ENCODE results near the gene RIPOR2. TPM values are rescaled to one million over a fixed set of nuclear protein-coding genes. Genes with fewer than 3 reads are reported as not detected.
"Not testable (repeated sequence)": the region's sequence is repeated elsewhere in the genome, so short reads cannot be mapped to it uniquely, and the experiment has no call there.

Gene RIPOR2
- polyA plus RNA-seq, 3 donors from 2014 or later = 262 to 392 (median 334) TPM

DNA sequence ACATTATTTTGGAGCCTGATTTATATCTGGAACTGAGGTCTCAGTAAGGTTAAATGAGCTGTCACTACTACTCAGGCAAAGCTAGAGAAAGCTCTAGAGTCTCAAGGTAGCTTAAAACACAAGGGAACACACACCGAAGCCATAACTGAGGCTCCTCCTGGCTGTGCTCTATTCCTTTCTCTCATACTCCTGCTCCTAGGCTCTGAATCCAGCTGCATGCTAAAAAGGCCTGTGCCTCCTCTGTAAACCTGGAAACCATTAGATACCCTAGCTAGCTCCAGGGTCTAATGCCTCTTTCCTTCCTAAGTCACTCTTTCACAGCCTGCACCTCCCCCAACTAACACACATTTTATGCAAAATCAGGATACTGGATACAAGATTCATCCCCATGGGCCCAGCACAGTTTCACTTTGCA is 17.1 kb downstream of the RIPOR2 start:
- no peaks in the 10 kb centered on the region for H3K9me3 Mint-ChIP-seq
- peak overlapping the region; percentile 55 to 78 (median 77) for H3K4me3 Mint-ChIP-seq
- peaks cover 95 to 98% of the 10 kb centered on the region in 2 donors for H3K4me1 Mint-ChIP-seq
- peak overlapping the region; percentile 82 to 95 (median 90) for H3K27ac Mint-ChIP-seq
- H3K27me3 Mint-ChIP-seq (ENCODE audit: low read depth in 3 of 3) = peaks cover 0 to 2% (median 0%) of the 10 kb centered on the region in 3 donors
- H3K36me3 Mint-ChIP-seq = peaks cover 0 to 13% (median 7%) of the 10 kb centered on the region in 3 donors
- no peak for DNase-seq

DNA sequence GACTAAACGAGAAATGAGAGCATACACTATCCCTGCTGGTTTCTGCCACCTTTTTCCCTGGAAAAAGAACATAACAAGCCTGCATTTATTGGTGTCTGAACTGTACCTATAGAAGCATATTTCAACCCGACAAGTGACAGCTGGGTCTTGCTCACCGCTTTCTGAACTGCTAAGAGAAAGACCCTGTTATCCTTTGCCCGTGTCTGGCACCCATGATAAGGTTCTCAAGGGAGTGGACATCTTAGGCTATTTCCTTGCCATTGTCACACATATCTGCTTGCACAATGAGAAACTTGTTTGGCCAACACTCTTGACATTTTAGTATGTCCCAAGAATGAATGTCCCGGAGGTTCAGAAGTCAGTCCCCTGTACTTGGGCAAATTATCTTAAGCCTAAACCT is 19.3 kb downstream of the RIPOR2 start:
- H3K36me3 Mint-ChIP-seq = peaks cover 0 to 28% (median 11%) of the 10 kb centered on the region in 3 donors
- no peaks in the 10 kb centered on the region for H3K9me3 Mint-ChIP-seq

DNA sequence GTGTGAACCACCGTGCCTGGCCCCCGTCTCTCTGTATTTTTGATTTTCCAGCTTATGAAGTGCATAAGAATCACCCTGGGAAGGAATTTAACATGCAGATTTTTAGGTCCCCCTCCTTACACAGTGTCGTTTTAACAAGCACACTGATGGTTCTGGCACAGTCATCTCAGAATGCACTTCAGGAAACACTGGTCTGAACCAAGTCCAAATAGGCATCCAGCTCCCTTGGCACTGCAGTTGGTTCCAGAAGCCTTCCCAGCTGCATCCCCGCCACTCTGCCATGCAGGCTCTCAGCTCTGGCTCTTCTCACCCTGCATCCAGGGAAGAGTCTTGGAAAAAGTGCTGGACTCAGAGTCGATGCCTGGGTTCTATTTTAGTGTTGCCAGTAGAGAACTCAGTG is 20.1 kb downstream of the RIPOR2 start:
- H3K4me3 Mint-ChIP-seq = peak overlapping the region in 3 of 5 donors; percentile 3 to 67 (median 64)
- H3K27me3 Mint-ChIP-seq (ENCODE audit: low read depth in 3 of 3) = peaks cover 2 to 8% (median 4%) of the 10 kb centered on the region in 3 donors
- H3K36me3 Mint-ChIP-seq = peaks cover 0 to 28% (median 11%) of the 10 kb centered on the region in 3 donors
- peak overlapping the region; percentile 77 to 96 (median 90) for H3K27ac Mint-ChIP-seq
- no peaks in the 10 kb centered on the region for H3K9me3 Mint-ChIP-seq
- peaks cover 95 to 99% of the 10 kb centered on the region in 2 donors for H3K4me1 Mint-ChIP-seq
- no peak for DNase-seq

More for the DNA sequence above, 19.3 kb downstream of the RIPOR2 start:
- no peak for DNase-seq
- peak overlapping the region; percentile 77 to 96 (median 90) for H3K27ac Mint-ChIP-seq
- peaks cover 0 to 4% (median under 1%) of the 10 kb centered on the region in 3 donors for H3K27me3 Mint-ChIP-seq (ENCODE audit: low read depth in 3 of 3)
- peaks cover 97 to 100% of the 10 kb centered on the region in 2 donors for H3K4me1 Mint-ChIP-seq
- H3K4me3 Mint-ChIP-seq = peak overlapping the region; percentile 25 to 77 (median 67)

DNA sequence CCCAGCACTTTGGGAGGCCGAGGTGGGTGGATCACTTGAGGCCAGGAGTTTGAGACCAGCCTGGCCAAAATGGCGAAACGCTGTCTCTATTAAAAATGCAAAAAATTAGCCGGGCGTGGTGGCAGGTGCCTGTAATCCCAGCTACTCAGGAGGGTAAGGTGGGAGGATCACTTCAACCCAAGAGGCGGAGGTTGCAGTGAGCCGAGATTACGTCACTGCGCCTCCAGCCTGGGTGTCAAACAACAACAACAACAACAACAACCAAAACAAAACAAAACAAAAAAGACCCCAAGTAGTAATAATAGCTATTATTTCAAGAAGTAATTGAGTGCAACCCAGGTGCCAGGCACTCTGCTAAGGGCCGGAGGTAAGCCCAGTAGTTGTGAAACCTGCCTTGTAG is 21.7 kb downstream of the RIPOR2 start:
- peak overlapping the region; percentile 1 to 92 (median 47) for H3K4me3 Mint-ChIP-seq

DNA sequence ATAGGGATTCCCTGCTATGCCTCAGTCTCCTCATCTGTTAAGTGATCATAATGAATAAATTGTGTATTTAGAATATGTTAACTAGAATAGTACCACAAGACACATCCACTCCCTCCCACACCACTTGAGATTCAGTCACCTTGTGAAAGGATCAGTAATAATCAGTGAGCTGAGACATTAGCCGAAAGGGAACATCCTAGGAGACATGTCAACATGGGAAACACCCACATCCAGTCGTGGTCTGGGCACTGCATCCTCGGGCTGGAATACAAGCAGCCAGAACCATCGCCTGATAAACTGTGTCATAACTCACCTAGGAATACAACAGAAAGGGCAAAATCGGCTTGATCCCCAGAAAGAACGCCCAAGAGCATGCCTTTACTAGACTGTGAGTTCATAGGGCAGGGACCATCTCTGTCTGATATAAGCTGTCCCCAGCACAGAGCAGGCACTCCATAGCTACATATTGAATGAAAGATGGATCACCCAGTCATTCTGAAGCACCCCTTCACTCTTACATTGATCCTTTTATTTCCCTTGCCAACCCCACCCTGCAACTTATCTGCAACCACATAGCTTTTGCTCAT is 23.9 kb downstream of the RIPOR2 start:
- peak overlapping the region; percentile 88 to 95 (median 89) for H3K4me3 Mint-ChIP-seq
- H3K4me1 Mint-ChIP-seq = peaks cover 97 to 99% of the 10 kb centered on the region in 2 donors
- no peak for DNase-seq
- peak overlapping the region; percentile 91 to 97 (median 94) for H3K27ac Mint-ChIP-seq
- H3K27me3 Mint-ChIP-seq (ENCODE audit: low read depth in 3 of 3) = peaks cover 7 to 17% (median 11%) of the 10 kb centered on the region in 3 donors
- peaks cover 0 to 28% (median 11%) of the 10 kb centered on the region in 3 donors for H3K36me3 Mint-ChIP-seq
- no peaks in the 10 kb centered on the region for H3K9me3 Mint-ChIP-seq

More for the DNA sequence above, 21.7 kb downstream of the RIPOR2 start:
- Mint-ChIP-seq H3K4me1 (peaks cover 95 to 99% of the 10 kb centered on the region in 2 donors), H3K36me3 (peaks cover 0 to 28% (median 11%) of the 10 kb centered on the region in 3 donors), H3K27ac (peak overlapping the region; percentile 91 to 97 (median 94)), H3K27me3 (ENCODE audit: low read depth in 3 of 3) (peaks cover 7 to 15% (median 11%) of the 10 kb centered on the region in 3 donors)
- not testable (repeated sequence) for DNase-seq, H3K9me3 Mint-ChIP-seq

DNA sequence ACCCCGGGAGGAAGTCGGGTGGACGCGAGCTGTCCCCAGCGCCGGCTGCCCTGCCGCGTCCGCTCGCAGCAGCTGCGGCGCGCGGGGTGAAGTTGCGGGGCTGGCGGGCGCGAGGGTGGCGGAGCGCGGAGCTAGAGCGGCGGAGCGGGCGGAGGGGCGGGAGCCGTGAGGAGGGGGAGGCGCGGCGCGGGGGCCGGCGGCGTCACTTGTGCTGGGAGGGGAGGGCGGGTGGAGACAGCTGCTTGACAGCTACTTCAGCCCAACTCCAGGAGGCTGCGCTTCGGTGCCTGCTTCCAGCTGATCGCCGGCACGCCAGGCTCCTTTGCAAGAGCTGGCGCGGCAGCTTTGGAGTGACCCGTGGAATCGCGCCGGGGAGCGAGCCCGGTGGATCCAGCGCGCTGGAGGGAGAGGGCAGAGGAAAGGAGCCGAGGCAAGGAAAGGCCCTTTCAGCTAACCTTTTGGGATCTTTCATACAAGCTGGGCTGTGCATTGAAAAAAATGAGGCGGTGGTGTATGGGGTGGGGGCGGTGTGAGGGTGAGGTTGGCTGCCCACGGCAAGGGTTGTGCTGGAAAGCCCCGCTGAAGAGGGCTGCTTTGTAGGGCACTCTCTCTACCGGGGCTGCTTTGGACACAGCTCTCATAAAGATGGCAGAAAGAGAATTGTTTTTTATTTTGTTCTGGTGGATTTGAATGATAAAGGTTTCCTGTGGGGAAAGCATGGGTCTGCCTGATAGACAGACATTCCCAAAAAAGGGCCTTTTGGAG is 24.6 kb downstream of the RIPOR2 start:
- peak overlapping the region; percentile 89 to 98 (median 95) for H3K4me3 Mint-ChIP-seq
- peaks cover 0 to 24% (median 7%) of the 10 kb centered on the region in 3 donors for H3K36me3 Mint-ChIP-seq
- peaks cover 7 to 17% (median 11%) of the 10 kb centered on the region in 3 donors for H3K27me3 Mint-ChIP-seq (ENCODE audit: low read depth in 3 of 3)
- peaks cover 98 to 99% of the 10 kb centered on the region in 2 donors for H3K4me1 Mint-ChIP-seq
- peak; percentile 55 to 64 (median 60) for DNase-seq
- H3K9me3 Mint-ChIP-seq = no peaks in the 10 kb centered on the region
- H3K27ac Mint-ChIP-seq = peak overlapping the region; percentile 94 to 99 (median 98)

DNA sequence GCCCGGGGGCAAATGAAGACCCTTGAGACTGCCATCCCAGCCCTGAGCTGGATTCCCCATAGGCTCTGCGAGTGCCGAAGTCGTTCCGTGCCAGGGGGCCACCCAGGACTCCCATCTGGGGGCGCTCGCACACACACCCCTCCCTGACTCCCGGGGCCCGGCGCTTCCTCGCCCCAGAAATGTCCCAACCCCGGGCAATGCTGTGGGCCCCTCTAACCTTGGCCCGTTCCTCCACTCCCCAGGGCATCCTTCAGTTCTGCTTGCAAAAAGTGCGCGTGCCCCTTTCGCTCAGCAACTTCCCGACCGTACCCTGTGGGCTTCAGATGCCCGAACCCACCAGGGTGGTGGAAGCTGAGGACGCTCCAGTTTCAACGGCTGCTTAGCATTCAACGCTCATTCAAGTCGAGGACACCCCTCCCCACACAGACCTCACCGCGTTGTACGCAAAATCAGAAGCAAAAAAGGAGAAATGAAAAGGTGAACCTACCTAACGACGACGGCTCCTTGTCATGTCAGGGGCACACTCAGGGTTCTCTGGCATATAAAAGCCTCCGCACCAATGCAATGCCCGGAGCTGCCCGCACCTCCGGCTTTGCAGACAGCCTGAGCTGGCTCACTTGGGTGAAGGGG is 25.3 kb downstream of the RIPOR2 start:
- Mint-ChIP-seq H3K9me3 (no peaks in the 10 kb centered on the region), H3K4me1 (peaks cover 98 to 99% of the 10 kb centered on the region in 2 donors), H3K27ac (peak overlapping the region; percentile 93 to 99 (median 98)), H3K4me3 (peak overlapping the region; percentile 82 to 98 (median 95)), H3K27me3 (ENCODE audit: low read depth in 3 of 3) (peaks cover 7 to 17% (median 11%) of the 10 kb centered on the region in 3 donors), H3K36me3 (peaks cover 0 to 21% (median 4%) of the 10 kb centered on the region in 3 donors)
- DNase-seq = peak in 1 of 3 donors; percentile 30

DNA sequence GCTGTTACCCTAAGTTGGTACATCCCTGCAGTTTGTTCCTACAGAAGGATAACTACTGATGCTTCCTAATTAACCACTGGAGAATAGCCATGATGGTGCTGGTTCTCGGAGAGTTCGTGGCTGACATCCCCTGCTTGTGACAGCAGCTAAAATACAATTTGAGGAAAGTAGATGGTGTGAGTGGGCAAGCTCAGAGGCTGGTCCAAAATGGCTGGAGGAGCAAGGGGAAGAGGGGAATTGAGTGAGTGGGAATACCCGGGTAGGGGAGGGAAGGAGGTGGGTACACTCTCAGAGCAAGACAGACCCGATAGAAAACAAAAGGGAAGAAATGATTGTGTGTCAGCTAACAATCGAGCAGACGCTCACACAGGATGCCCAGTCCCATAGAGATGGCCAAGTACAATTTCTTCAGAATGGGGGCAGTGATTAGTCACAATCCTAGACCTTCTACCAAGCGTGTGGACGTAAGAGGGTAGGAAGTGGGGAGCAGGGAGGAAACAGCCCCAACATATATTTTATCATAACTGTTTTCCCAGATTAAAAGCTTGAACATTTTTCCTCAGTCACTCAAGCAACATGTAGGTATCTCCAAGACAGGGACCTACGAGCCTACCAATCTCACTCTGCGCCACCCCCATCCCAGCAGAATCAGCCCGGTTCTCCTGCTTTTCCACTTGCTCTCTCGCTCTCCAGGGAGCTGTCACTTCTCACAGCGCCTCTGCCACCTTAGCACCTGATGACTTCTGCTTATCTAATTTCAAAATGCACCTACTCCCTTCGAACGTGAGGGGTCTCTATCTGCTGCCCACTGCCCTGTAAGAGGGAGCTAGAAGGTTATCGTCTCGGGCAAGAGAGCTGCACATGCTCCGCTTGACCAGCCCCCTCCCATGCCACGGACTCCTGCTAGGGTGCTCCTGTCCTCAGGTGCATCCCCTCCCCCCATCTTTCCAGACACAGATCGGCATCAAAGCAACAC is 26.2 kb downstream of the RIPOR2 start:
- H3K27me3 Mint-ChIP-seq (ENCODE audit: low read depth in 3 of 3) = peaks cover 7 to 17% (median 11%) of the 10 kb centered on the region in 3 donors
- peak overlapping the region; percentile 82 to 98 (median 95) for H3K4me3 Mint-ChIP-seq
- H3K9me3 Mint-ChIP-seq = no peaks in the 10 kb centered on the region
- H3K27ac Mint-ChIP-seq = peak overlapping the region; percentile 93 to 99 (median 98)
- peaks cover 98 to 99% of the 10 kb centered on the region in 2 donors for H3K4me1 Mint-ChIP-seq
- no peak for DNase-seq
- peaks cover 0 to 20% (median 5%) of the 10 kb centered on the region in 3 donors for H3K36me3 Mint-ChIP-seq

DNA sequence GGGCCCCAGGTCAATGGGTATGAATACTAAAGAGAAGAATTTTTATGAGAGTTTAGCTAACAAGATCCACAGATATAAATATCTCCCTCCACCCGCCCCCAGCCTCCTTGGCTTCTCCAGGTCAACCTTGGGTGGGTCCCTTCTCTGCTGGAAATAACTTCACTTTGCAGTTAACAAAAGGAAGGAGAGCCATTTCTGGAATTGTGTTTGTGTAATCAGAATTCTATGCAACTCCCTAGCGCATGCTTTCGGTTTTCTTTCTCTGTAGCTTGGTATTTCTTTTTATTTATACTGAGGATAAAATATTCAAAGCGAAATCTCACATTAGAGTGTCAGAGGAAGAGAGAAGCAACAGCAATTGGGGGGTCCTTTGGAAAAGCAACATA is 27.1 kb downstream of the RIPOR2 start:
- Mint-ChIP-seq H3K4me3 (peak overlapping the region; percentile 82 to 98 (median 95)), H3K27me3 (ENCODE audit: low read depth in 3 of 3) (peaks cover 7 to 17% (median 11%) of the 10 kb centered on the region in 3 donors), H3K4me1 (peaks cover 98 to 99% of the 10 kb centered on the region in 2 donors), H3K9me3 (no peaks in the 10 kb centered on the region), H3K27ac (peak overlapping the region; percentile 93 to 99 (median 98)), H3K36me3 (peaks cover 0 to 27% (median 14%) of the 10 kb centered on the region in 3 donors)
- DNase-seq = no peak

DNA sequence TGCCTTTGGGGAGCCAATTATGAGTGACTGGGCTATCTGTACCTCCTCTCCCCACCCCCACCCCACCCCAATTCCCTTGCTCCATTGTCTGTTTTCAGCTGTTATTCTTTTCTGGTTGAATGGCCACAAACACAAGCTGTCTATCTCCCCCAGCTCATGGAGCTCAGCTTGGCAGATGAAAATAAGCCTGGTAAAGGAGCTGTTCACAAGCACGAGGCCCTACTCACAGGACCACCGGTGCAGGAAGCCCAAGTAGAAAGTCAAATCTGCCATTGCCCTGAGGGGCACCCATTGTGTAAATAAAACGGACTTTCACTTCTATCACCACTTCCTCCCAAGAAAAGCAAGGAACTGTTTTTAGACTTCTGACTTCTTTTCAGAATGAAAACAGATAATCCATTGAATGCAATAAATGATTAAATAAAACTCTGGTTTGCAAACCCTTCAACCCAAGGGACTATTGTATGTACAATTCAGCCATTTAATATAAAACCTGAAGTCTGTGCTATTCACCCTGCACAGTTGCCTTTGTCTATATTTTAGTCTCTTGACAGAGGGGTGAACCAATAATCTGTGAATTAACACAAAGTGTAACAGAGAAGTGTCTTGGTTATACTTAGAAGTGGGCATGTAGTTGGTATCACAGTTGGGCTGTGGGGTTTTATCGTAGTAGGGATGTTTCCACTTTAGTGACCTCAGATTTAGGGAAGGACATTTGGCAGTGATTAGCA is 27.7 kb downstream of the RIPOR2 start:
- peaks cover 98 to 99% of the 10 kb centered on the region in 2 donors for H3K4me1 Mint-ChIP-seq
- peaks cover 7 to 17% (median 11%) of the 10 kb centered on the region in 3 donors for H3K27me3 Mint-ChIP-seq (ENCODE audit: low read depth in 3 of 3)
- peaks cover 2 to 23% (median 17%) of the 10 kb centered on the region in 3 donors for H3K36me3 Mint-ChIP-seq
- no peaks in the 10 kb centered on the region for H3K9me3 Mint-ChIP-seq
- H3K4me3 Mint-ChIP-seq = peak overlapping the region; percentile 82 to 98 (median 95)
- H3K27ac Mint-ChIP-seq = peak overlapping the region; percentile 93 to 99 (median 98)
- DNase-seq = peak in 1 of 3 donors; percentile 35

DNA sequence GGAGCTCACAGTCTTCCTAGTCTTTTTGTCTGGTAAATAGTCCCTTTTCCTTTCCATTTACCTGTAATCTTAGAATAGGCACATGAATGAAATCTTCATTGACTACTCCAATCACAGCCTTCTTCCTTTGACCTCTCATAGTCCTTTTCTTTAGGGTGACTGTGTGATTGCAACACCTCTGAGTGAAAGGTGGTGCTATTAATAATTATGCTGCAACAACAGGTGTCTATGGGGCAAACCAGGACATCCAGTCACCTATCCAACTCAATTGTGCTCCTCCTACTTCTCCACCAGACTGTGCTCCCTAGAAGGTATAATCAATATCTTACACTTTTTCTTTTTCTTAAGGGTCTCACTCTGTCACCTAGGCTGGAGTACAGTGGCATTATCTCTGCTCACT is 29.4 kb downstream of the RIPOR2 start:
- Mint-ChIP-seq H3K4me1 (peaks cover 98 to 99% of the 10 kb centered on the region in 2 donors), H3K9me3 (no peaks in the 10 kb centered on the region), H3K36me3 (peaks cover 6 to 26% (median 23%) of the 10 kb centered on the region in 3 donors), H3K27me3 (ENCODE audit: low read depth in 3 of 3) (peaks cover 5 to 16% (median 5%) of the 10 kb centered on the region in 3 donors), H3K27ac (peak overlapping the region; percentile 93 to 99 (median 98)), H3K4me3 (peak overlapping the region in 3 of 5 donors; percentile 27 to 58 (median 41))
- no peak for DNase-seq

DNA sequence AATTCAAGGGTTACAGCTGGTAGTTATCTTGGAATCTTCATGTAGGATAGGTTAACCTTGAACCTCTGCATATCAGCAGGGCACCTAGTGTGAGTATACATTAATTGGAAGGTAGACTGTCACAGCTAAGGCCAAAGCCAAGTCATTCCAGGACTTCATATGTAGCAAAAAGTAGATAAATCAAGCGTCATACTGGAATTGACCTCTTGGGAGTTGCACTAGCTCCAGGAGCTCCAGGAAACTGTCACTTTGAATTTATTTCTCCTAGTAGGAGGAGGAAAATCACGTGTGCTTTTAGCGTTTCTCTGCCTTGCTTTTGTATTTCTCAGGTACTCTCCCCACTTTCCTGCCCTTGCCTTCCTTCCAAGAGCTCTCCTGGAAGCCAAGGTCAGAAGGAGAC is 30.3 kb downstream of the RIPOR2 start:
- H3K4me3 Mint-ChIP-seq = peak overlapping the region in 3 of 5 donors; percentile 7 to 44 (median 14)
- peak overlapping the region; percentile 93 to 99 (median 96) for H3K27ac Mint-ChIP-seq
- peaks cover 100% of the 10 kb centered on the region in 2 donors for H3K4me1 Mint-ChIP-seq
- peaks cover 6 to 32% (median 23%) of the 10 kb centered on the region in 3 donors for H3K36me3 Mint-ChIP-seq
- no peak for DNase-seq
- no peaks in the 10 kb centered on the region for H3K9me3 Mint-ChIP-seq
- H3K27me3 Mint-ChIP-seq (ENCODE audit: low read depth in 3 of 3) = peaks cover under 1 to 13% (median 1%) of the 10 kb centered on the region in 3 donors

Data from immature natural killer cell (primary cell).